Spleen (tissue), 7 donors: ENCODE data around the gene METTL23.

ENCODE experiments used
- CTCF ChIP-seq, 11 experiments: fragments of 200-600 bp in 7 of 11; fragments of 450-650 bp in 4 of 11; sonication (generic) in 4 of 11; IDR thresholded peaks in 8 of 11; conservative IDR thresholded peaks in 3 of 11; 1 replicate in 7 of 11; 2 replicates in 4 of 11; pipeline versions ENCODE4 v1.4.0 to v1.8.0; 2016 to 2021; ENCODE audit warnings: antibody characterized with exemption in 11 of 11, inconsistent platforms in 4 of 11, mild to moderate bottlenecking in 1 of 11
- POLR2A ChIP-seq, 3 donors: fragments of 450-650 bp; IDR thresholded peaks; one replicate each; pipeline ENCODE4 v1.5.1; 2017; ENCODE audit warnings: antibody characterized with exemption in 3 of 3, mild to moderate bottlenecking in 1 of 3
- POLR2AphosphoS5 ChIP-seq, 3 donors: sonication (generic); formaldehyde crosslinking; IDR thresholded peaks; one replicate each; pipeline ENCODE4 v1.5.1; 2017; ENCODE audit warnings: antibody characterized with exemption in 3 of 3
- donor health status: DM: no; HTN: no; CAD: no; lungs with moderate emphysema.
- donor health status: DM: no; HTN: no; CAD: no.
- donor health status: DM: no; HTN: no; CAD: no.

GRCh38 chr17:76679239-76679638, 47.4 kb upstream of the METTL23 start:
- TF ChIP-seq CTCF (IDR thresholded peaks at IDR 0.05 in 8 of 11, conservative IDR thresholded peaks at IDR 0.05 in 3 of 11) (no peak), POLR2A (IDR thresholded peaks at IDR 0.05) (no peak), POLR2AphosphoS5 (IDR thresholded peaks at IDR 0.05) (no peak)
